Hematopoietic multipotent progenitor cell (in vitro differentiated cells): ENCODE data around the gene CNTN4. TPM values are rescaled to one million over a fixed set of nuclear protein-coding genes. Genes with fewer than 3 reads are reported as not detected.
A peak's percentile ranks its signal among the peaks of the same experiment; 100 is the strongest.
"Not testable (repeated sequence)": the region's sequence is repeated elsewhere in the genome, so short reads cannot be mapped to it uniquely, and the experiment has no call there.

Experiments
- DNase-seq, 3 donors: peaks; one replicate each; pipeline ENCODE4 v3.0.0-alpha.2; 2011 to 2015; ENCODE audit warnings: low read depth in 2 of 3, low spot score in 2 of 3
- total RNA-seq: library from RNA; depleted of rRNA; stranded (reverse); fragments of >200 nt; gene quantifications from one replicate; pipeline ENCODE4 v1.2.3, GENCODE V29; 2012

Gene CNTN4
- total RNA-seq, 1 donor, result 0.27 TPM

DNA sequence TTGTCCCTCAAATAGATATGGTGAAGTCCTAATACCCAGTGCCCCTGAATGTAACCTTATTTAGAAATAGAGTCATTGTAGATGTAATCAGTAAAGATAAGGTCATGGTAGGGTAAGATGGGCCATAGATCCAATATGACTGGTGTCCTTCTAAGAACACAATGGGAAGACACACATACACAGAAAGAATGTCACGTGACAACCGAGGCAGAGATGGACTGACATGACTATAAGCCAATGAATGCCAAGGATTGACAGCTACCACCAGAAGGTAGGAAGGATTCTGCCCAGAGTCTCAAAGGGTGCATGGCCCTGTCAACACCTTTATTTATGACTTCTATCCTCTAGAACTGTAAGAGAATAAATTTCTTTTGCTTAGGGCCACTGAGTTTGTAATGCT is 780.4 kb downstream of the CNTN4 start:
- no peak for DNase-seq

DNA sequence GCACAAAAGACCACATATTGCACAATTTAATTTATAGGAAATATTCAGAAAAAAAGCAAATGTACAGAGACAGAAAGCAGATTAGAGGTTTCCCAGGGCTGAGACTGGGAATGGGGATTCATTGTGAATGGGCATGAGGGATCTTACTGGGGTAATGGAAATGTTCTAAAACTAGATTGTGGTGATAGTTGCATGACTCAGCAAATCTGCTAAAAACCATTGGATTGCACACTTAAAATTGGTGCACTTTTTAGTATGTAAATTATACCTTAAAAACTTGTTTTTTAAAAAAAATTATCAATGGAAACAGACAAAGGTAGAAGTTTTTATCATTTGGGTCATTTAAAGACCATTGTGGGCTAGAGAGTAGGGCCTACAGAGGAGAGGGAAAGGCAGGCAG is 780.9 kb downstream of the CNTN4 start:
- no peak for DNase-seq

DNA sequence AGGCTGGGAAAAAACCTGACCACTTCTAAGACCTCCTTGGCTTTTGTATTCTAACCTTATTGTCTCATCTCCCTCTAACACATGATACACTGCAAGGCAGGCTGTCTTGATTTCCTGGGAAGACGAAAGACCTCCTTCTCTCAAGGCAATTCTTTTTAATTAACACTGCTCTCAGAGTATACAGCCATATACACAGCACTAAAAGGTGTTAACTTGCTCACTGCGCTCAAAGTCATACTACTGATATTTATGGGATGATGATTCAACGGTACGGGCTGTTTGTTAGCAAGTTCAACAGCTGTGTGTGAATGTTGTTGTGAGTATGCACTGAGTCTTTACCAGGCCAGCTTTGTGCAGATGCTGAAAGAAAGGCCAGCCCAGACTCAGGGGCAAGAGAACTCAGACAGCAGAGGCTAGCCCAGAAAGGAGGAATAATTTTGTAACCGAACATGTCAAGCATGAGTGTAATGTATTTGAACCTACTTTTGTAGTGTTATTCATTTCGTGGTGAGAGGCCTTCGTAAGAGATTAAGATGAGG is 781.6 kb downstream of the CNTN4 start:
- DNase-seq, result no peak

DNA sequence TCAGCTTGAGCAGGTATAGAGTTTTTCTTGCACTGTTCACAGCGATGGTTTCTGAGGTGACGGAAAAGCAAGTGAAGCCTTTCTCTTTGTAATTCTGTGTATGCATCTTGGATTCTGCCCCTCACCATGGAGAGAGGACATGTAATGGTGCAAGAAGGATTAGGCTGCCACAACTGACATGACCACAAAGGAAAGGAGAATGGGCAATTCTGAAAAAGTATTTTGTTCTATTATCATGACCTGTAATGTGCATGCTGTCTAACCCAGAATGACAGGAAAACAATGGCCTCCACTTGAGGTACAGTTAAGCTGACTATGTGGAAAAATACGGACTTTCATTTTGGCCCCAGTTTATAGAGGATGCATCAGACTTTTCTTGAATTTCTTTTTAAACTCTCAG is 784.6 kb downstream of the CNTN4 start:
- no peak for DNase-seq

DNA sequence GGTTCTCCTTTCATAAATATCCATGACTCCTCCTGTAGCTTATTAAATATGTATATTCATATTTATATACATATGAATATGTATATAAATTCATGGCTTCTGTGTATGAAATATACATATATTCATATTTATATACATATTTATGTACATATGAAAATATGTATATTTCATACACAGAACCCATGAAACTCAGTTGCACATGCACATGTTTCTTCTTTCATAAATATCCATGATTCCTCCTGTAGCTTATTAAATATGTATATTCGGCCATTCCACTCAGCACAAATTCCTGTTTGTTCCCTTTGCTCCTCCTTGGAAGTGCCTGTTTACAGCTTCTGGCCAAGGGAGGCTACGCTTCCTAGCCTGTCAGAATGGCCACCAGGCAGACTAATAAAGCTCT is 789.9 kb downstream of the CNTN4 start:
- DNase-seq, result no peak

DNA sequence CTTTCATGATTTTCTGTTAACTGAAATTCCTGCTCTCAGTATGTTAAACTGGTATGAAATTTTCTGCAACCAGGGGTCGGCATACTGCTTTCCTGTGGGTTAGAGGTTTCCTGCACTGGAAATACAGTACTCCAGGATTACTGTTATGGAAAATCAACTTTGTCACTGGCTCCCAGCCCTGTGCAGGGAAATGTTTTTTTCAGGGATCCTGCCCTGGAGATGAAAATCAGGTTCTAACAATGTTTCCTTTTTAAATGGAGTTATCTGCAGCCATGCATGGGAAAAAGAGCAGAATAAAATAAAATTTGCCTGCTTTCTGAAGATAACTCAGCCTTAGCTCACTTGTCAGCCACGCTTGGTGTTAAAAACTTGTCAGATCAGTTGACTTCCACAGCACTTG is 791.1 kb downstream of the CNTN4 start:
- DNase-seq, result no peak

DNA sequence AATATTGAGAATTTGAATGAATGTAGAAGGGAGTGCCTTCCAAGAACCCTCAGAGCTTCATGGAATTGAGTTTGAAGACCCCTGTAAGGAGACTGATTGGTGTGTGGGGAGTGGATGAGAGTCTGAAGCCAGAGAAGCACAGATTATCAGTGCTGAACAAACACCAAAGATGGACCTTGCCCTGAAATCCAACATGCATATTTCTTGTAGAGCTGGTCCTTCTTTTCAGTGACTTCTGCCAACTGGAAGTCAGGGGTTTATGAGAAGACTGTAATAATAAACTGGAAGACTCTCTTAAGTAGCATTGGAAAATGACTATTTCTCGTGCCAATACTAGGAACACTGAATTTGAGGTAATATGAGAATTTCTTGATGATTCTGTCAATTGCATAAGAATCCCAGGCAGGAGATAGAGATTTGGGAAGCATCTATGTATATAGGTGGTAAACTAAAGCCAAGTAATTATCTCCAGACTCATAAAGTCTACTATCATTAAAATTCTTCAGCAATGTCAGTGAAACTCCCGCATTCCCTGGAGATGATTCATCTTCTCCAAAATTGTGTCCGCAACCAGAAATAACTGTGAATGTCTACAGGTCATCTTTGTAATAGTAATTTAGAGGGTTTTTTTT is 797.8 kb downstream of the CNTN4 start:
- no peak for DNase-seq

DNA sequence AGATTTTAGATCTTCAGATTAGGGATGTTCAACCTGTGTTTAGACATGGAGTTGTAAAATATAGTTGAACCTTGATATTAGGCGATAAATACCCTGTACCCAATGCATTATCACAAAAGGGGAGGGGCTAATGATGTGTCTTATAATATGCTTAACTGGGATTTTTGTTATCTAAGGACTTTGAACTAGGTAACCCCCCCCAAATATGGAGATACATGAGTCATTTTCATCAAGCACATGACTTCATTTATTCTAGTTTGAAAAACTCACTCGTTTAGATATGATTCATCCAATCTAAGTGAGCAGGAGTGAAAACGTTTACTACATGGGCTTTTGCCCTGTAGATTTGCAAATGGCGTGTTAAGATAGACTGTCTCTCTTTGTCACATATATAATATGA is 799.2 kb downstream of the CNTN4 start:
- DNase-seq, result no peak

DNA sequence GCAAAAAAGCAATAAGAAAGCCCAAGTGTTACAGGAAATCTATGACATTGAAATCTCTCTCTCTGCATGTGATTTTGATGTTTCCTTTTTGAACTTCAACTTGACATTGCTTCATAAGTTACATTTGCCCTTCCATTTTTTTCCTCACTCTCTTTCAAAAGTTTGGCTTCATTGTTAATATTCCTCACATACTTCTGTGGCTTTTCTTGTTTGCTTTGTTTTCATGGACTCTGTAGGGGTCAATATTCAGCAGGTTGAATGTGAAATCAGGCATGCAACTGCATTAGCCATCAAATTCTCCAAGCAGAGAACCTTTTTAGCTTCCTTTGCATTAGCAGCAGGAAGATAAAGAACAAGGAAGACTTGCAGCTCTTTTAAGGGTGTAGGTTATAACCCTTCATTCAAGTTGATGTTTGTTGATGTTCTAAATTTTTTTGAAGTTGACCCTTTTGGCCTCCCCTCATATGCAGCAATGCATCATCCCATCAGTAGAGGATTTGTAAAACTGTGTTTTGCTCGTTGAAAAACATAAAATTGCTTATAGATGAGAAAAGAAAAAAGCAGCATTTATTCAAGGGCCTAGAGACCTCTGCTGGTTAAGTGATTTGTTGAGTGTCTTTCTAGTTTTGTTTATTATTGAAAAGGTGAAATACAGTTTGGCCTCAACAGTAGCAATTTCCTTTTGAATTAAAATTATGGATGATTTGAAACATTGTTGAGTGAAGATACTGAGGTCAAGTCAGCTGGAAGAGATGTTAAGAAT is 800.1 kb downstream of the CNTN4 start:
- no peak for DNase-seq

DNA sequence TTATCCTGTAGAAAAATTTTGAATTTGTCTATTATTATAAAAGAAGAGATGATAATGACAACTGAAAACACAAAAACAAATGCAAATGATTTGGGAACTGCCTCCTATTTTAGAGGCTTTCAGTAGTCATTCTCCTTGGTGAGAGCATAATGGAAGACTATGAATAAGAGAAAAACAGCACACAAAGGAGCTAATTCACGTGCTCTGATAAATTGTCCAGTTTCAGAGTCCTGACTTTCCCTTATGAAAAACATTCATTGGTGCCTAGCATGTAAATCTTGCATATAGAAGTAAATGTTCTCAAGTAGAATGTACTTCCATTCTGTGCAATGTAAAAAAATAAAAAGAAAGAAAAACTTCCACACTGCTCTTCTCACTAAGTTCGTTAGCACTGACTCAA is 805.4 kb downstream of the CNTN4 start:
- no peak for DNase-seq

DNA sequence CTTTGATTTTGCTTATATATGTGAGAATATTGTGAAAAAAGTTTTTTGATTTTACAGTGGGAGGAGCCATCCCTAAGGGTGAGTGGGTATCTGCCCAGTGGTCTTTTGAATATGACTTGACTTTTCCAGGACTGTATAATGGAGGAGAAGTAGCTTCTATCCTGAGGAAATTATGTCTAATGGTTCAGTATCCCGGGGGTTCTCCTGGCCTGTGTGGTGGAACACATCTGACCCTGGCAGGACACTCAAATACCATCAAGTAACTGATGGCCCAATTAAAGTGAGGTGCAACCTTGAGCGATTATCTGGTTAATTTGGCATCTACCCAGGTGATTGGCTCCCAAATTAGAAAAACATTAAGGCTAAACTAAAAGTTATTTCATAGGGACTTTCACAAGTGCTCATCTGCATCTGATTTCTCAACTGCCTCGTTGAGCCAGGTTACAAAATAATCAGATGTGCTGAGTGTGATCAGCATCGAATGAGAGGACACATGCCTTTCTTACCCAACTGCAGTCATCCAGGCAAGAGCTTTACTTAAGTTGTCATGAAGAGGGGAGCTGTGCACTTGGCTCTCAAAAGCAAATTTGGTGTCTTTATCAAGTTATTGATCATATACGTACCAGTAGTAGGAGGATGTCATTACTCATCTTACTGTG is 810.2 kb downstream of the CNTN4 start:
- DNase-seq, result no peak

DNA sequence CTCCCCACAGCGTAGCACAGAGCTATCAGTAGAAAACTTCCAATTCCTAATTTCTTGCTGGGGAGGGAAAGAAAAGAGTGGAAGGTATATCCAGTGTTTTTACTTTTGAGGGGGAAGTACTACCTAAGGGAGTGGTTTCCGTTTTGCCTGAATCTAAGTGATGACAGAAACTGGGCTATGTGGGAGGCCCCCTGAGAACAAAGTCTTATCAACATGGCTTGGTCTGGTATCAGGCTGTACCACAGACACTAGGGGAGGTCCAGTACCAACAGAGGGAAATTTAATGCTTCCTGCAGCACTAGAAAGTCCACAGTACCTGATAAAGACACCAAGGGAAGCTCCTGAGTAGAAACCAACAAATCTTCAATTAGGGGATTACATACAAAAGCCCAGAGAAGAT is 812.3 kb downstream of the CNTN4 start:
- DNase-seq, result no peak

DNA sequence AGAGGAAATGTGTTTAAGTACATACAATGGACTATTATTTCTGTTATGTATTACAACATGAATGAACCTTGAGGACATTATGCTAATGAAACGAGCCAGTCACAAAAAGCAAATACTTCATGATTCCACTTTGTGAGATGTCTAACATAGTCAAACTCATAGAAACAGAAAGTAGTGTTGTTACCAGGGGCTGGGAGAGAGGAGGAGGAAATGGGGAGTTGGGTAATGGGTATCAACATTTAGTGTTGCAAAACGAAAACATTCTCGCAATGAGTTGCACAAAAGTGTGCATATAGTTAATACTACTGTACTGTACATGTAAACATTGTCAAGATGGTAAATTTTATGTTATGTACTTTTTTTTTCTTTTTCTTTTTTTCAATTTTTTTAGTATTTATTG is 817.2 kb downstream of the CNTN4 start:
- DNase-seq, result no peak

DNA sequence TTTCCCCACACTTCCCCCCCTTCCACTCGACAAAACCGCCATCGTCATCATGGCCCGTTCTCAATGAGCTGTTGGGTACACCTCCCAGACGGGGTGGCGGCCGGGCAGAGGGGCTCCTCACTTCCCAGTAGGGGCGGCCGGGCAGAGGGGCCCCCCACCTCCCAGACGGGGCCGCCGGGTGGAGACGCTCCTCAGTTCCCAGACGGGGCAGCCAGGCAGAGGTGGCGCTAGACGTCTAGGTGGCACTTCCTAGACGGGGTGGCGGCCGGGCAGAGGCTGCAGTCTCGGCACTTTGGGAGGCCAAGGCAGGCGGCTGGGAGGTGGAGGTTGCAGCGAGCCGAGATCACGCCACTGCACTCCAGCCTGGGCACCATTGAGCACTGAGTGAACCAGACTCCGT is 818.0 kb downstream of the CNTN4 start:
- not testable (repeated sequence) for DNase-seq

DNA sequence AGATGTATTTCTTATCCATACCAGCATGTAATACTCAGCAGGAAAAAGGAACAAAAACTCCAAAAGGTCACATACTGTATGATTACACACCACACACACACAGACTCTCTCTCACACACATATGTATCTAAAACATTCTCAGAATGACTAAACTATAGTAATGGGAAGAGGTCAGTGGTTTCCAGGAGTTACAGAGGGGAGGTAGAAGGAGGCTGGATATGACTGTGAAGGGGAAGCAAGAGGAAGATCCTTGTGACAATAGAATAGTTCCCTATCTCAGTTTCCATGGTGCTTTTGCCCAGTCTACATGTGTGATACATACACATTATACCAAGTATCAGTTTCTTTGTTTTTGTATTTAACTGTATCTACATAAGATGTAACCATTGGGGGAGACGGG is 821.4 kb downstream of the CNTN4 start:
- DNase-seq, result no peak

DNA sequence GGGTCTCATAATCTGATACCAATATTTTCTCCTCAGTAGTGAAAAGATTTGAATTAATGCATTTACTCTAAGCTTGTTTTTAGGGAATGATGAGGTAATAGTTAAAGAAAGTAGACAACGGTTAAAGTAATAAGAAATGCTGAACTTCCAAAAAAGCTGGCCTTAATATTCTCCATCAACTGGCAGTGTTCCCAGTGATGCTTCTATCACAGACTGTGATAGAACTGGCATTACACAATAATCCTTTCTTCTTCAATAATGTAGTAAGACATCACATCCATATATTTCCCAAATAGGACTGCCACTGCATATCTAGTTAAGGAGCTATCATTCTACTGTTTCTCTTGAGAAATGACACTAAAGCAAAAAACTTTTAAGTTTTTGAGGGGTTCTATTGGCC is 822.8 kb downstream of the CNTN4 start:
- DNase-seq, result no peak

DNA sequence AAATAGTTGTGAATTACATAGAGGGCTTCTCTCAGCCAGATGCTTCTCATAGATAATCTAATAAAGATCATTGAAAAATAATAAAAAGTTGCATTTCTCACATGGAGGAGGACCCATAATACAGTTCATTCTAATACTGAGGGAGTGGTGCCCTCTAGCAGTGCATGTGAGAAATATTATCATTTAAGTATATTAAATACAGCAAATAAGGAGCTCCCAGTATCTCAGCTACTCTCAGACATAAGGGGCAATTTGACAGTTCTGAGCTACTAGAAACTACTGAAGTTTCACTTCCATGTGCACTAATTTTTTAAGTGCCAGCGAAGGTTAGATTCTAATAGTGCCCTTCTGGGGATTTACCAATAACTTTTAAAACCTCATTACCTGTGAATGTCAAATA is 823.2 kb downstream of the CNTN4 start:
- peak in 2 of 3 donors; percentile 14 to 63 for DNase-seq

DNA sequence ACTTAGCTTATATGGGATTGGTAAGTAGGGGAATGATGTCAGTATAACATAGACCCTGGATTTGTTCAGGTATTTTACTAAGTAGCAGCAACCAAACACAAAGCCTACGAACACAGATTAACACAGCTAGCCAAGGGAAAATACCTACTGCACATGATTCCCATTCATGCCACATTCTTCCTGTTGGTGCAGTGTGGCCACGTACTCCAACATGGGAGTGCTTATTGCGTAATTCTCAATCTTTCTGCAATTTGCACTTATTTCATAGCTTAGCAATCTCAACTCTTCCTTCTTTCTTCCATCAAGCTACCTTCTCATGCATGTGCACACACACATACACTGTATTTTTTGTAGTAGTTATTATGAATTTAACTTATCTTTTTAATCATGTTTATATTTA is 824.7 kb downstream of the CNTN4 start:
- DNase-seq, result no peak

DNA sequence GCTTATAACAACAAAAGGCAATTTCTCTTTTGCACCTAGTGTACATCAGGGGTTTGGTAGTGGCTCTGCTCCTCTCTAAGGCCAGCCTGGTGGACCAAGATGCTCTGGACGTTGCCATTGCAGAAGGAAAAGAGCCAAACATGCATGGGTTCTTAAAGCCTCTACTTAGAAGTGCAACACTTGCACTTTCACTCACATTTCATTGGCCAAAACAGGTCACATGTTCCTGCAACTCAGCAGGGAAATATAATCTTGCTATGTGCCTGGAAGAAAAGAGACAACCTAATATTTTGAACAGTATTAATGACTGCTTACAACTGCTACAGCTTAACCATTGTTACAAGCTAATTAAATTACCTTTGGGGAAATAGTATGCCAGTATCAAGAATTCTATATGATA is 828.6 kb downstream of the CNTN4 start:
- DNase-seq, result no peak

DNA sequence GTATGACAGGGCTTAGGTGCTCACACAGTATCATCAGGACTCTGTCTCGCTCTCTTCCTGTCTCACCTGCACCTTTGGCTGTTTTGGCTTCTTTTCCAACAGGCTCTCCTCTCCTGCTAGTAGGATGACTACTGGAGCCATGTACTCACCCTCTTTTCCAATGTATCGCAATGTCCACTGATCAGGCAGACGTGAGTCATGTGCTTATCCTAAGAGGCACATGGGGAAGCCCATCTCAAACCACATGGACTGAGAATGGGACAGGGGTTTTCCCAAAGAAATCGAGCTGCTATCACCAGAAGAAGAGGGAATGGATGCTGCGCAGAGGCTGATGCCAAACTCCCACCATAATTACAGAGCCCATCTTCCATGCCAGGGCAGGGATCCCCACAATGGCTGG is 830.9 kb downstream of the CNTN4 start:
- no peak for DNase-seq

DNA sequence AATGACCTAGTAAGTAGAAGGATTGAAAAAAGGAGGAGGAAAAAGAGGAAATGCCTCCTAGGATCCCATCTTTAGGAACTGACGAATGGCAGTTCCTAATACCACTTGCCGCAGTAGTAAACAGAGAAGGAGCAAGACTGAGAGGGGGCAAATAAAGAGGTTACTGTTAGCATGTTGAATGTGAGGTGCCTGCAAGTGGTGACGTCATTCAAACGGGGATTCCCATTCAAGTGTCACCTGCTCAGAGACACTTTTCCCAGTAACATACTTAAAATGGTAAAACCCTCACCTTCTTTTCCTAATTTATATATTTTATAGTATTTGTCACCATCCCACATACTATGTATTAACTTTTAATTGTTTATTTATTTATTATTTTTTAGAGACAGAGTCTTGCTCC is 832.6 kb downstream of the CNTN4 start:
- no peak for DNase-seq

DNA sequence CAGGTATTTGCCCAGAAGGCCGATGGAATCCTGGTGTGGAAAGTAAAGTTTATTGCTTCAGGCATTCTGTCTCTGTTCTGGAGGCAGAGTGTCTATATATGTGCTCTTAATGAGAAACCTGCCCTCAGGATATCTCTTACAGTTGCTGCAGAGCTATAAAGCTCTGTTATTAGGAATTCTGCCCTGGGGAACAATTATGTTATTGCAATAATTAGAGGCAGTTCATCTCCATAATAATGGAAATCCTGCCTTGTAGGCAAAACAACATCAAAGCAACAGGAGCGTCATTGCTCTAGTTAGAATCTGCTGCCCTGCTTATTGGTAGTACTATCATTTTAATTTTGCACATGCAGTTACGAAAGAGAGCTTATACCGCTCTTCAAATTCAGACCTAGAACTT is 835.9 kb downstream of the CNTN4 start:
- DNase-seq, result no peak
